Lung (tissue), 12 donors: ENCODE results near the gene RPS19BP1. TPM values are rescaled to one million over a fixed set of nuclear protein-coding genes. Genes with fewer than 3 reads are reported as not detected.

Source experiments
- ATAC-seq: fragments of 200-7000 bp; cut with Tn5 transposase; one replicate; pipeline ENCODE4 v1.9.1; 2020; ENCODE audit warnings: moderate number of reproducible peaks; ENCODE audit not compliant: insufficient read depth, low FRiP score
- DNase-seq, 3 donors: peaks; one replicate each; pipeline ENCODE4 v3.0.0-alpha.2; 2013 to 2017
- H3K27ac ChIP-seq, 2 donors: one replicate each; pipeline ENCODE4 v1.5.1; 2013; ENCODE audit warnings: mild to moderate bottlenecking in 2 of 2, moderate library complexity in 2 of 2, control low read depth in 1 of 2, inconsistent platforms in 1 of 2, low read depth in 1 of 2, low read length in 1 of 2
- H3K27me3 ChIP-seq, 3 donors: one replicate each; pipeline ENCODE4 v1.5.1; 2013; ENCODE audit warnings: low read length in 2 of 3; ENCODE audit not compliant: control insufficient read depth in 3 of 3, insufficient read depth in 3 of 3
- H3K36me3 ChIP-seq, 4 donors: one replicate each; pipeline ENCODE4 v1.5.1; 2013; ENCODE audit warnings: low read length in 4 of 4, mild to moderate bottlenecking in 1 of 4, moderate library complexity in 1 of 4; ENCODE audit not compliant: control insufficient read depth in 4 of 4, insufficient read depth in 4 of 4
- H3K4me1 ChIP-seq, 5 donors: one replicate each; pipeline ENCODE4 v1.5.1; 2013; ENCODE audit warnings: low read length in 5 of 5, mild to moderate bottlenecking in 2 of 5, moderate library complexity in 1 of 5; ENCODE audit not compliant: control insufficient read depth in 5 of 5, insufficient read depth in 5 of 5
- H3K4me3 ChIP-seq: one replicate; pipeline ENCODE4 v1.5.1; 2013; ENCODE audit warnings: mild to moderate bottlenecking, control low read depth, moderate library complexity
- H3K9ac ChIP-seq, 2 donors: one replicate each; pipeline ENCODE4 v1.5.1; 2013; ENCODE audit warnings: low read length in 2 of 2, control low read depth in 1 of 2; ENCODE audit not compliant: insufficient read depth in 1 of 2
- H3K9me3 ChIP-seq, 4 donors: one replicate each; pipeline ENCODE4 v1.5.1; 2013; ENCODE audit warnings: low read length in 3 of 4, mild to moderate bottlenecking in 1 of 4, moderate library complexity in 1 of 4; ENCODE audit not compliant: control insufficient read depth in 4 of 4, insufficient read depth in 3 of 4
- WGBS, 2 donors: extraction: QIAGEN DNeasy Blood & Tissue Kit; methylation state at CpG; one replicate each; pipeline ENCODE4 v1.1.7; 2013; 5-methylcytosine and 5-hydroxymethylcytosine counted together
- polyA plus RNA-seq, 2 donors: library from polyadenylated mRNA; stranded (reverse); fragments of 200-250 nt; gene quantifications; one replicate each; pipeline ENCODE4 v1.2.1, GENCODE V29; 2013
- total RNA-seq, 2 donors: library from RNA; depleted of rRNA in 1 of 2; stranded (reverse); fragments of >200 nt in 1 of 2; gene quantifications; one replicate each; pipeline ENCODE4 v1.2.1, GENCODE V29; 2014 to 2021
- TF ChIP-seq, protein P1 (sequence below): IDR thresholded peaks from 2 replicates; pipeline ENCODE4 v1.5.1; 2012; ENCODE audit warnings: mild to moderate bottlenecking; ENCODE audit errors: control extremely low read depth, extremely low read depth
- donor health status: control.
- donor health status: control.
- donor health status: Bipolar disorder and iron deficiency.
- donor health status: healthy.
- donor health status: DM: yes; HTN: yes; CAD: no.

RPS19BP1 gene
- total and polyA plus RNA-seq, 4 donors, result 50.0 to 199 (median 135) TPM

DNA sequence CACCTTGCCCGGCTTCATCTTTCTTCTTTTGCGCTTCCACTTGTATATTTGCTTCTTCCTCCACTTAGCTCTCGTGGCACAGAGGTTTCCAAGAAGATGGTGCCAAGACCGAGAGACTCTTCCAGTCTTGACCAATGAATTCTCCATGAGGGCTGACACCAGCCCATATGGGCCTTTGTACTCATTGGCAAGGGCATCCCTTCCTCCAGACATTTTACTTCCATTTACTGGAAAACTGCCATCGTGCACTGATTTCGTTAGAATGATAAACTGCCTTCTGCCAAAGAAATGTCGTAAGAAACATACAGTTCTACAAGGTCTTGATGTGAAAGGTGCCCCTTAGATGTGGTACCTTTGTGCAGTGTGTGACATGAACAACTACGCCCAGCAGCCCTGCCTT lies 35.1 kb downstream of the RPS19BP1 start:
- Histone ChIP-seq H3K9me3 (no peaks in the 10 kb centered on the region), H3K4me3 (no peak overlapping the region), H3K27ac (no peak overlapping the region), H3K9ac (no peak overlapping the region), H3K27me3 (no peaks in the 10 kb centered on the region), H3K4me1 (peaks cover 2 to 17% (median 7%) of the 10 kb centered on the region in 5 donors), H3K36me3 (no peaks in the 10 kb centered on the region)
- ATAC-seq, result no peak
- TF ChIP-seq, protein P1, sequence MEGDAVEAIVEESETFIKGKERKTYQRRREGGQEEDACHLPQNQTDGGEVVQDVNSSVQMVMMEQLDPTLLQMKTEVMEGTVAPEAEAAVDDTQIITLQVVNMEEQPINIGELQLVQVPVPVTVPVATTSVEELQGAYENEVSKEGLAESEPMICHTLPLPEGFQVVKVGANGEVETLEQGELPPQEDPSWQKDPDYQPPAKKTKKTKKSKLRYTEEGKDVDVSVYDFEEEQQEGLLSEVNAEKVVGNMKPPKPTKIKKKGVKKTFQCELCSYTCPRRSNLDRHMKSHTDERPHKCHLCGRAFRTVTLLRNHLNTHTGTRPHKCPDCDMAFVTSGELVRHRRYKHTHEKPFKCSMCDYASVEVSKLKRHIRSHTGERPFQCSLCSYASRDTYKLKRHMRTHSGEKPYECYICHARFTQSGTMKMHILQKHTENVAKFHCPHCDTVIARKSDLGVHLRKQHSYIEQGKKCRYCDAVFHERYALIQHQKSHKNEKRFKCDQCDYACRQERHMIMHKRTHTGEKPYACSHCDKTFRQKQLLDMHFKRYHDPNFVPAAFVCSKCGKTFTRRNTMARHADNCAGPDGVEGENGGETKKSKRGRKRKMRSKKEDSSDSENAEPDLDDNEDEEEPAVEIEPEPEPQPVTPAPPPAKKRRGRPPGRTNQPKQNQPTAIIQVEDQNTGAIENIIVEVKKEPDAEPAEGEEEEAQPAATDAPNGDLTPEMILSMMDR, result no peak
- 83 to 88% methylated on average over 8 of the region's 8 CpGs for WGBS, 2 donors
- DNase-seq, result no peak

- DNase-seq (peak; percentile 74 to 79 (median 77)), ATAC-seq (peak; percentile 48)
- no peak overlapping the region for H3K27ac ChIP-seq
- H3K9ac ChIP-seq, result no peak overlapping the region
- H3K4me1 ChIP-seq, result peaks cover 1 to 10% (median 2%) of the 10 kb centered on the region in 5 donors
- WGBS, 2 donors, result 40 to 41% methylated on average over 13 of the region's 13 CpGs
- H3K9me3 ChIP-seq, result no peaks in the 10 kb centered on the region
- H3K36me3 ChIP-seq, result peaks cover 0 to under 1% (median 0%) of the 10 kb centered on the region in 4 donors
- TF ChIP-seq, protein P1, result peak; percentile 57
- H3K27me3 ChIP-seq, result no peaks in the 10 kb centered on the region
- no peak overlapping the region for H3K4me3 ChIP-seq
Measured at GRCh38 chr22:39496131-39496838, 36.3 kb downstream of the RPS19BP1 start.

DNA sequence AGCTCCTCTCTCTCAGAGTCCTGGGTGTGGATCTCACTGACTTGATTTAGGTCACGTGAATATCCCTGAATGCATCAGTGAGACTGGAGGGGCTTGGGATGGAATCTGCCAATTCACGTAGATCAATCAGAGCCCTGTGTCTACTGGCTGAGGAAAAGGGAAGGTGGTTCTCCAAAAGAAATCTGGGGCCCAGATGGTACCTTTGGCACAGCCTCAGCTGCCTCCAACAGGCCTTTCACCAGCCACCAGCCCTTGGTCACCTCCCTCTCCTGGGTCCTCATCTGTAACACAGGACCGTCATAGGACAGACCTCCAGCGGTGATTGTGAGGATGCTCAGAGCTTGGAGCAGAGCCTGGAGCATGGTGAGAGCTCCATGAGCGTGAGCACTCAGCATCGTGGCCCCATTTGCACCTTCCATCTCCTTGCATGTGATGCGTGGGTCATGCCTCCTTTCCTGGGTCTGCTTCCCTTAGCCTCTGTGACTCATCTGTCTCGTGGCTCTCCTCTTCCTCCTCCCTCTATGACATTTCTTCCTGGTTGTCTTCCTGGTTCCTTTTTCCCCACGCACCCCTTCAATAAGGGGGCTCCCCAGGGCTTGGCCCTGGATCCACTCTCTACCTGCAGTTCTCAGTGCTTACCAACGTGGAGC lies 38.0 kb downstream of the RPS19BP1 start:
- 74 to 80% methylated on average over 10 of the region's 10 CpGs for WGBS, 2 donors
- ATAC-seq, result no peak
- TF ChIP-seq, protein P1, result no peak
- no peak overlapping the region for H3K9ac ChIP-seq
- H3K27ac ChIP-seq, result peak overlapping the region in 1 of 2 donors; percentile 49
- H3K36me3 ChIP-seq, result peaks cover 0 to 2% (median 0%) of the 10 kb centered on the region in 4 donors
- no peaks in the 10 kb centered on the region for H3K9me3 ChIP-seq
- no peaks in the 10 kb centered on the region for H3K27me3 ChIP-seq
- peaks cover 0 to 12% (median 2%) of the 10 kb centered on the region in 5 donors for H3K4me1 ChIP-seq
- DNase-seq, result no peak
- H3K4me3 ChIP-seq, result no peak overlapping the region
